Gastrocnemius medialis (tissue), 4 donors: ENCODE results near the gene METRNL.

Source experiments
- CTCF ChIP-seq, 5 experiments: fragments of 450-650 bp in 3 of 5; fragments of 200-600 bp in 2 of 5; sonication (generic) in 2 of 5; IDR thresholded peaks in 4 of 5; conservative IDR thresholded peaks in 1 of 5; 1 replicate in 4 of 5; 2 replicates in 1 of 5; pipeline ENCODE4 v1.5.1; 2016 to 2019; ENCODE audit warnings: antibody characterized with exemption in 5 of 5, mild to moderate bottlenecking in 3 of 5, moderate library complexity in 3 of 5
- POLR2A ChIP-seq, 2 donors: fragments of 450-650 bp; IDR thresholded peaks; one replicate each; pipeline ENCODE4 v1.6.1; 2017; ENCODE audit warnings: antibody characterized with exemption in 2 of 2, mild to moderate bottlenecking in 2 of 2, moderate library complexity in 2 of 2

- TF ChIP-seq POLR2A (IDR thresholded peaks at IDR 0.05), result no peak
- TF ChIP-seq CTCF (IDR thresholded peaks at IDR 0.05 in 4 of 5, conservative IDR thresholded peaks at IDR 0.05 in 1 of 5), result no peak
These were observed 46.9 kb downstream of the METRNL start for GRCh38 chr17:83126275-83126811.
